Muscle layer of colon (tissue), 2 donors: ENCODE data around the gene MMP2.

Experiments
- H3K27ac ChIP-seq: one replicate; pipeline ENCODE4 v1.7.0; 2013; ENCODE audit warnings: low read depth, mild to moderate bottlenecking, low read length, moderate library complexity
- H3K27me3 ChIP-seq, 2 donors: one replicate each; pipeline ENCODE4 v1.7.0; 2013; ENCODE audit warnings: low read length in 2 of 2, mild to moderate bottlenecking in 2 of 2; ENCODE audit not compliant: insufficient read depth in 2 of 2, control insufficient read depth in 1 of 2
- H3K36me3 ChIP-seq: one replicate; pipeline ENCODE4 v1.7.0; 2013; ENCODE audit warnings: mild to moderate bottlenecking, low read length; ENCODE audit not compliant: insufficient read depth
- H3K4me1 ChIP-seq: one replicate; pipeline ENCODE4 v1.7.0; 2013; ENCODE audit warnings: mild to moderate bottlenecking, low read length; ENCODE audit not compliant: insufficient read depth
- H3K4me3 ChIP-seq, 2 donors: one replicate each; pipeline ENCODE4 v1.7.0; 2013; ENCODE audit warnings: low read length in 2 of 2, low read depth in 1 of 2, mild to moderate bottlenecking in 1 of 2, moderate library complexity in 1 of 2
- H3K9ac ChIP-seq: one replicate; pipeline ENCODE4 v1.7.0; 2013; ENCODE audit warnings: low read length
- H3K9me3 ChIP-seq: one replicate; pipeline ENCODE4 v1.7.0; 2013; ENCODE audit warnings: mild to moderate bottlenecking, low read length
- donor health status: abdominal sarcoma.
- donor health status: Adenocarcinoma of cecum.

The MMP2 gene

GRCh38 chr16:55482056-55482455 lies 3.1 kb downstream of the MMP2 start:
- Histone ChIP-seq H3K9ac (no peak overlapping the region), H3K9me3 (no peaks in the 10 kb centered on the region), H3K36me3 (peaks cover 20% of the 10 kb centered on the region), H3K4me3 (peak overlapping the region in 1 of 2 donors; percentile 6), H3K4me1 (peaks cover 8% of the 10 kb centered on the region), H3K27me3 (peaks cover 0 to 23% of the 10 kb centered on the region in 2 donors), H3K27ac (no peak overlapping the region)

- Histone ChIP-seq H3K9ac (no peak overlapping the region), H3K9me3 (no peaks in the 10 kb centered on the region), H3K27ac (no peak overlapping the region), H3K4me3 (no peak overlapping the region), H3K27me3 (no peaks in the 10 kb centered on the region), H3K36me3 (peaks cover 43% of the 10 kb centered on the region), H3K4me1 (no peaks in the 10 kb centered on the region)
These were observed 8.2 kb downstream of the MMP2 start for GRCh38 chr16:55487048-55487803.

GRCh38 chr16:55488306-55488705 lies 9.3 kb downstream of the MMP2 start:
- Histone ChIP-seq H3K9ac (no peak overlapping the region), H3K4me1 (no peaks in the 10 kb centered on the region), H3K27me3 (no peaks in the 10 kb centered on the region), H3K4me3 (no peak overlapping the region), H3K27ac (no peak overlapping the region), H3K9me3 (no peaks in the 10 kb centered on the region), H3K36me3 (peaks cover 46% of the 10 kb centered on the region)

- Histone ChIP-seq H3K27me3 (no peaks in the 10 kb centered on the region), H3K36me3 (peaks cover 48% of the 10 kb centered on the region), H3K4me3 (no peak overlapping the region), H3K9me3 (no peaks in the 10 kb centered on the region), H3K27ac (no peak overlapping the region), H3K9ac (no peak overlapping the region), H3K4me1 (peaks cover 1% of the 10 kb centered on the region)
These were observed 10.3 kb downstream of the MMP2 start for GRCh38 chr16:55489119-55489955.

- Histone ChIP-seq H3K36me3 (peaks cover 42% of the 10 kb centered on the region), H3K4me3 (no peak overlapping the region), H3K9ac (no peak overlapping the region), H3K9me3 (no peaks in the 10 kb centered on the region), H3K27me3 (no peaks in the 10 kb centered on the region), H3K4me1 (peaks cover 7% of the 10 kb centered on the region), H3K27ac (no peak overlapping the region)
These were observed 10.9 kb downstream of the MMP2 start for GRCh38 chr16:55489956-55490265.

- Histone ChIP-seq H3K36me3 (peaks cover 38% of the 10 kb centered on the region), H3K9ac (no peak overlapping the region), H3K4me1 (peaks cover 10% of the 10 kb centered on the region), H3K4me3 (no peak overlapping the region), H3K9me3 (no peaks in the 10 kb centered on the region), H3K27ac (no peak overlapping the region), H3K27me3 (no peaks in the 10 kb centered on the region)
These were observed 11.3 kb downstream of the MMP2 start for GRCh38 chr16:55490301-55490700.

GRCh38 chr16:55491691-55492090 lies 12.7 kb downstream of the MMP2 start:
- no peak overlapping the region for H3K9ac ChIP-seq
- peaks cover 10% of the 10 kb centered on the region for H3K4me1 ChIP-seq
- no peak overlapping the region for H3K4me3 ChIP-seq
- H3K27ac ChIP-seq, result no peak overlapping the region
- H3K27me3 ChIP-seq, result no peaks in the 10 kb centered on the region
- peaks cover 38% of the 10 kb centered on the region for H3K36me3 ChIP-seq
- no peaks in the 10 kb centered on the region for H3K9me3 ChIP-seq

GRCh38 chr16:55492756-55493380 lies 13.9 kb downstream of the MMP2 start:
- H3K9me3 ChIP-seq, result no peaks in the 10 kb centered on the region
- no peak overlapping the region for H3K9ac ChIP-seq
- H3K4me1 ChIP-seq, result peaks cover 10% of the 10 kb centered on the region

GRCh38 chr16:55494994-55495421 lies 16.0 kb downstream of the MMP2 start:
- H3K4me3 ChIP-seq, result no peak overlapping the region
- no peak overlapping the region for H3K9ac ChIP-seq
- no peak overlapping the region for H3K27ac ChIP-seq
- no peaks in the 10 kb centered on the region for H3K27me3 ChIP-seq
- H3K36me3 ChIP-seq, result peaks cover 25% of the 10 kb centered on the region
- H3K4me1 ChIP-seq, result peaks cover 20% of the 10 kb centered on the region
- no peaks in the 10 kb centered on the region for H3K9me3 ChIP-seq

More at GRCh38 chr16:55492756-55493380, 13.9 kb downstream of the MMP2 start:
- Histone ChIP-seq H3K36me3 (peaks cover 37% of the 10 kb centered on the region), H3K27me3 (no peaks in the 10 kb centered on the region), H3K27ac (no peak overlapping the region), H3K4me3 (no peak overlapping the region)

GRCh38 chr16:55495616-55496289 lies 16.8 kb downstream of the MMP2 start:
- Histone ChIP-seq H3K9me3 (no peaks in the 10 kb centered on the region), H3K9ac (no peak overlapping the region), H3K36me3 (peaks cover 23% of the 10 kb centered on the region), H3K4me3 (no peak overlapping the region), H3K27ac (no peak overlapping the region), H3K27me3 (no peaks in the 10 kb centered on the region), H3K4me1 (peaks cover 27% of the 10 kb centered on the region)

- no peak overlapping the region for H3K27ac ChIP-seq
These were observed 17.6 kb downstream of the MMP2 start for GRCh38 chr16:55496509-55497145.

More at GRCh38 chr16:55496509-55497145, 17.6 kb downstream of the MMP2 start:
- no peaks in the 10 kb centered on the region for H3K9me3 ChIP-seq
- no peak overlapping the region for H3K9ac ChIP-seq
- H3K27me3 ChIP-seq, result no peaks in the 10 kb centered on the region
- H3K4me1 ChIP-seq, result peaks cover 35% of the 10 kb centered on the region
- H3K4me3 ChIP-seq, result no peak overlapping the region
- peaks cover 23% of the 10 kb centered on the region for H3K36me3 ChIP-seq
